IMR-90 (cell line): ENCODE results near the gene DDHD1. TPM values are rescaled to one million over a fixed set of nuclear protein-coding genes. Genes with fewer than 3 reads are reported as not detected.

ENCODE experiments used
- ATAC-seq: fragments of 200-7000 bp; cut with Tn5 transposase; 2 replicates; pipeline ENCODE4 v1.9.1; 2020; ENCODE audit warnings: low read depth, mild to moderate bottlenecking, moderate library complexity
- BruUV-seq: library from RNA; stranded (reverse); fragments of 400-500 nt; replicated peaks from 2 replicates; lab custom pipeline; 2021; lab: Mats Ljungman, UMichigan
- CTCF ChIA-PET: fragments of 300-600 bp; formaldehyde crosslinking; extraction: SDS; loops from one replicate; lab custom pipeline; 2021; ENCODE audit warnings: antibody characterized with exemption; lab: Yijun Ruan, JAX
- POLR2A ChIA-PET: fragments of 300-600 bp; sonication (Branson Sonifier 250); formaldehyde crosslinking; loops from one replicate; lab custom pipeline; 2022; ENCODE audit warnings: antibody characterized with exemption; ENCODE audit not compliant: unreplicated experiment; lab: Charles Lee
- DNase-seq: peaks from one replicate; pipeline ENCODE4 v3.0.0; 2013
- H2AFZ ChIP-seq: replicated peaks from 2 replicates; pipeline ENCODE3; 2013; ENCODE audit warnings: low read length, mild to moderate bottlenecking; ENCODE audit not compliant: poor library complexity
- H2AK5ac ChIP-seq: 2 replicates; pipeline ENCODE4 v1.6.1; 2013; ENCODE audit warnings: low read depth, low read length, inconsistent platforms
- H2AK9ac ChIP-seq: replicated peaks from 2 replicates; pipeline ENCODE3; 2013; ENCODE audit warnings: mild to moderate bottlenecking, low read depth, low read length, moderate library complexity; ENCODE audit not compliant: poor library complexity
- H2BK120ac ChIP-seq: 2 replicates; pipeline ENCODE4 v1.6.1; 2013; ENCODE audit warnings: low read depth, low read length, inconsistent platforms
- H2BK15ac ChIP-seq: 3 replicates; pipeline ENCODE4 v1.6.1; 2013; ENCODE audit warnings: low read depth, low read length, inconsistent platforms
- H2BK20ac ChIP-seq: 2 replicates; pipeline ENCODE4 v1.6.1; 2013; ENCODE audit warnings: low read depth, mild to moderate bottlenecking, inconsistent platforms, low read length, moderate library complexity
- H2BK5ac ChIP-seq: 2 replicates; pipeline ENCODE4 v1.6.1; 2013; ENCODE audit warnings: mild to moderate bottlenecking, low read depth, low read length, inconsistent platforms; ENCODE audit not compliant: poor library complexity, severe bottlenecking
- H3K14ac ChIP-seq: replicated peaks from 2 replicates; pipeline ENCODE4 v1.6.1; 2013; ENCODE audit warnings: low read depth, low read length, inconsistent platforms
- H3K18ac ChIP-seq: 2 replicates; pipeline ENCODE4 v1.6.1; 2013; ENCODE audit warnings: low read depth, low read length, control low read depth
- H3K23ac ChIP-seq: 2 replicates; pipeline ENCODE4 v1.6.1; 2013; ENCODE audit warnings: low read depth, low read length, inconsistent platforms
- H3K27ac ChIP-seq: 2 replicates; pipeline ENCODE4 v1.5.1; 2013; ENCODE audit warnings: mild to moderate bottlenecking, control low read depth, low read length; ENCODE audit not compliant: insufficient read depth
- H3K27me3 ChIP-seq: 2 replicates; pipeline ENCODE4 v1.6.1; 2013; ENCODE audit warnings: low read length; ENCODE audit not compliant: control insufficient read depth, insufficient read depth
- H3K36me3 ChIP-seq: 2 replicates; pipeline ENCODE4 v1.6.1; 2013; ENCODE audit warnings: low read length, mixed read lengths; ENCODE audit not compliant: control insufficient read depth, insufficient read depth
- H3K4ac ChIP-seq: 2 replicates; pipeline ENCODE4 v1.6.1; 2013; ENCODE audit warnings: low read depth, low read length, inconsistent platforms
- H3K4me1 ChIP-seq: 2 replicates; pipeline ENCODE4 v1.6.1; 2013; ENCODE audit warnings: low read length, mixed read lengths; ENCODE audit not compliant: control insufficient read depth, insufficient read depth
- H3K4me2 ChIP-seq: 2 replicates; pipeline ENCODE4 v1.6.1; 2013; ENCODE audit warnings: low read depth, mild to moderate bottlenecking, control low read depth, low read length, moderate library complexity
- H3K4me3 ChIP-seq: 2 replicates; pipeline ENCODE4 v1.5.1; 2013; ENCODE audit warnings: low read depth, mild to moderate bottlenecking, control low read depth, low read length, moderate library complexity; ENCODE audit not compliant: insufficient read depth
- H3K56ac ChIP-seq: 2 replicates; pipeline ENCODE4 v1.6.1; 2013; ENCODE audit warnings: low read length, inconsistent platforms; ENCODE audit not compliant: insufficient read depth; ENCODE audit errors: extremely low read depth
- H3K79me1 ChIP-seq, 2 experiments: 2 replicates each; pipeline ENCODE4 v1.6.1; 2013; ENCODE audit warnings: low read length in 2 of 2, inconsistent platforms in 1 of 2, low read depth in 1 of 2
- H3K9ac ChIP-seq: 2 replicates; pipeline ENCODE4 v1.6.1; 2013; ENCODE audit warnings: low read depth, low read length, control low read depth
- H3K9me1 ChIP-seq: 2 replicates; pipeline ENCODE4 v1.6.1; 2013; ENCODE audit warnings: low read length, inconsistent platforms; ENCODE audit not compliant: insufficient read depth
- H3K9me3 ChIP-seq: 2 replicates; pipeline ENCODE4 v1.6.1; 2013; ENCODE audit warnings: low read length; ENCODE audit not compliant: control insufficient read depth, insufficient read depth
- H4K20me1 ChIP-seq: 2 replicates; pipeline ENCODE4 v1.6.1; 2013; ENCODE audit warnings: low read length, inconsistent platforms; ENCODE audit not compliant: insufficient read depth
- H4K5ac ChIP-seq: 2 replicates; pipeline ENCODE4 v1.6.1; 2013; ENCODE audit warnings: mild to moderate bottlenecking, low read depth, low read length, control low read depth
- H4K8ac ChIP-seq, 2 experiments: 2 replicates each; pipeline ENCODE4 v1.6.1; 2013; ENCODE audit warnings: low read depth in 2 of 2, low read length in 2 of 2, control low read depth in 1 of 2, inconsistent platforms in 1 of 2
- H4K91ac ChIP-seq: 2 replicates; pipeline ENCODE4 v1.6.1; 2013; ENCODE audit warnings: low read depth, low read length, inconsistent platforms; ENCODE audit not compliant: insufficient read depth
- BHLHE40 ChIP-seq: fragments of 150-350 bp; IDR thresholded peaks from 2 replicates; pipeline ENCODE4 v1.6.1; 2016; ENCODE audit warnings: mild to moderate bottlenecking, low read depth, low read length
- CEBPB ChIP-seq: IDR thresholded peaks from 2 replicates; pipeline ENCODE4 v1.6.1; 2012; ENCODE audit warnings: low read depth, low read length, improper control_type of control experiment
- CHD1 ChIP-seq: IDR thresholded peaks from 2 replicates; pipeline ENCODE4 v1.6.1; 2012; ENCODE audit warnings: low read depth, low read length, improper control_type of control experiment
- FOS ChIP-seq: fragments of 150-350 bp; IDR thresholded peaks from 2 replicates; pipeline ENCODE4 v1.6.1; 2016; ENCODE audit warnings: low read depth, low read length
- MAFK ChIP-seq: IDR thresholded peaks from 2 replicates; pipeline ENCODE4 v1.6.1; 2012; ENCODE audit warnings: low read depth, low read length, improper control_type of control experiment
- MAZ ChIP-seq: IDR thresholded peaks from 2 replicates; pipeline ENCODE4 v1.6.1; 2012; ENCODE audit warnings: low read depth, mild to moderate bottlenecking, low read length, improper control_type of control experiment, moderate library complexity, borderline replicate concordance
- MXI1 ChIP-seq: IDR thresholded peaks from 2 replicates; pipeline ENCODE4 v1.6.1; 2012; ENCODE audit warnings: low read depth, mild to moderate bottlenecking, low read length, moderate library complexity, borderline replicate concordance
- NFE2L2 ChIP-seq: fragments of 150-350 bp; IDR thresholded peaks from 2 replicates; pipeline ENCODE4 v1.6.1; 2016; ENCODE audit warnings: low read depth, mild to moderate bottlenecking, low read length
- POLR2A ChIP-seq: IDR thresholded peaks from 2 replicates; pipeline ENCODE4 v1.6.1; 2012; ENCODE audit warnings: mild to moderate bottlenecking, low read depth, low read length
- RAD21 ChIP-seq: IDR thresholded peaks from 2 replicates; pipeline ENCODE4 v1.6.1; 2012; ENCODE audit warnings: low read length, improper control_type of control experiment
- RCOR1 ChIP-seq: IDR thresholded peaks from 2 replicates; pipeline ENCODE4 v1.6.1; 2012; ENCODE audit warnings: mild to moderate bottlenecking, low read length, improper control_type of control experiment; ENCODE audit not compliant: insufficient replicate concordance
- RFX5 ChIP-seq: IDR thresholded peaks from 2 replicates; pipeline ENCODE4 v1.8.0; 2012; ENCODE audit warnings: low read depth, mild to moderate bottlenecking, low read length, moderate library complexity
- SMC3 ChIP-seq: fragments of 150-350 bp; IDR thresholded peaks from 2 replicates; pipeline ENCODE4 v1.6.1; 2016; ENCODE audit warnings: low read depth, mild to moderate bottlenecking, antibody characterized with exemption, low read length, moderate library complexity
- WGBS, 2 experiments: methylation state at CpG; one replicate each; pipeline versions ENCODE4 v1.1.5 to v1.1.7; 2013; ENCODE audit warnings: missing lambda C conversion rate in 2 of 2; ENCODE audit not compliant: insufficient read length in 1 of 2; ENCODE audit errors: extremely low coverage in 2 of 2; 5-methylcytosine and 5-hydroxymethylcytosine counted together
- dilution Hi-C: fragments of 300-500 bp; cut with HindIII; formaldehyde crosslinking; loops from one replicate; pipeline ENCODE4 v1.14.3; 2018; ENCODE audit warnings: low sequenced_read_pairs; ENCODE audit not compliant: unreplicated experiment
- in situ Hi-C: fragments of 300-500 bp; cut with MboI; formaldehyde crosslinking; loops from 3 replicates; pipeline ENCODE4 v1.14.3; 2019; ENCODE audit warnings: low sequenced_read_pairs, inconsistent platforms, mixed read lengths
- intact Hi-C: fragments of 100-400 bp; cut with micrococcal nuclease; formaldehyde crosslinking; loops from 2 replicates; pipeline ENCODE4 v1.10.0; 2022
- polyA plus RNA-seq, 3 experiments: library from polyadenylated mRNA; depleted of rRNA; stranded (reverse); fragments of >200 nt; gene quantifications; 2 replicates each; pipeline ENCODE4 v1.2.3, GENCODE V29; 2012; ENCODE audit warnings: low replicate concordance in 1 of 3
- total RNA-seq: library from RNA; depleted of rRNA; stranded (reverse); fragments of >200 nt; gene quantifications from 2 replicates; pipeline ENCODE4 v1.2.3, GENCODE V29; 2012
- TF ChIP-seq, protein P1 (sequence below): fragments of 150-350 bp; IDR thresholded peaks from 2 replicates; pipeline ENCODE4 v1.6.1; 2016; ENCODE audit warnings: low read depth, mild to moderate bottlenecking, low read length, moderate library complexity, borderline replicate concordance
- TF ChIP-seq, protein P2 (sequence below): fragments of 150-350 bp; IDR thresholded peaks from 2 replicates; pipeline ENCODE4 v1.6.1; 2017; ENCODE audit warnings: mild to moderate bottlenecking, antibody characterized with exemption, low read length, low read depth
- TF ChIP-seq, protein P3 (sequence below): conservative IDR thresholded peaks from 2 replicates; pipeline ENCODE4 v1.5.1; 2012; ENCODE audit warnings: mild to moderate bottlenecking, low read depth, low read length, improper control_type of control experiment

The DDHD1 gene
- total and polyA plus RNA-seq, 2 of the 4 experiments (the other 2 are of a cell fraction): 4.5 to 9.0 TPM

DNA sequence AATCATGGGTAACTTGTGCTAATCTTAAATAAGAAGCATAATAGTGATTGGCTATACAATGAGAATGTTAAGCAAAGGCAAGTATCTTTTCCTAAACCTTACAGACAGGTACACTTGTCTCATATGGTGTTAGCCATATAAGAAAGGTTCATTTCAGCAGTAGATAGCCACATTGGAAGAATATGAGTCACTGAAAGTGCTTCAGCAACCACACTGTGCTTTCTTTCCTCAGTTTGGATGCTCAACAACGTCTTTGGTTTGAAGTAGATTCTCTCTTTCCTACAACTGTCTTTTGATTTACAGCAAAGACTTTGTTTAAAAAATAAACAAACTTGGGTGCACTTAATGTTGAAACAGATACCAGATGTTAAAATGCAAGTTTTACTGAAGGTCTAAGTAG is 8.9 kb downstream of the DDHD1 start:
- H3K56ac ChIP-seq: no peak overlapping the region
- no CpG with 5 or more reads among the region's 1 CpG for WGBS, 2 experiments
- no peak overlapping the region for H3K27ac ChIP-seq
- no peak overlapping the region for H3K23ac ChIP-seq
- no peak overlapping the region for H3K4me2 ChIP-seq
- in situ Hi-C loops: no loop called here
- H2AK9ac ChIP-seq: no peak overlapping the region
- no peak overlapping the region for H3K4me3 ChIP-seq
- no peak overlapping the region for H3K14ac ChIP-seq
- H2BK20ac ChIP-seq: no peak overlapping the region
- no peak overlapping the region for H3K4ac ChIP-seq
- H3K79me1 ChIP-seq: peaks cover 19 to 40% of the 10 kb centered on the region in 2 experiments
- CTCF ChIA-PET: no interaction called here
- no peaks in the 10 kb centered on the region for H3K9me1 ChIP-seq
- peaks cover 15% of the 10 kb centered on the region for H3K9me3 ChIP-seq
- H4K8ac ChIP-seq: no peak overlapping the region
- dilution Hi-C loops: no loop called here
- no peak overlapping the region for H2AFZ ChIP-seq
- no peak overlapping the region for H3K9ac ChIP-seq
- ATAC-seq (no peak; the same call in 1 of the 2 replicates), DNase-seq (peak; percentile 39)
- BruUV-seq: no TSS peak
- H2BK5ac ChIP-seq: no peak overlapping the region
- H4K5ac ChIP-seq: no peak overlapping the region
- H3K27me3 ChIP-seq: no peaks in the 10 kb centered on the region
- no peak overlapping the region for H2AK5ac ChIP-seq
- H4K20me1 ChIP-seq: no peaks in the 10 kb centered on the region; the same call in 1 of the 2 replicates
- intact Hi-C loops: no loop called here
- no peak overlapping the region for H3K18ac ChIP-seq
- POLR2A ChIA-PET: no interaction called here
- H3K4me1 ChIP-seq: no peaks in the 10 kb centered on the region
- no peak overlapping the region for H2BK15ac ChIP-seq
- no peak overlapping the region for H4K91ac ChIP-seq
- TF ChIP-seq NFE2L2 (no peak), RAD21 (no peak), RFX5 (no peak), BHLHE40 (no peak), SMC3 (no peak), FOS (no peak), POLR2A (no peak), MAZ (no peak), RCOR1 (no peak), CEBPB (no peak), MXI1 (no peak), CHD1 (no peak), MAFK (no peak)
- TF ChIP-seq, protein P1, sequence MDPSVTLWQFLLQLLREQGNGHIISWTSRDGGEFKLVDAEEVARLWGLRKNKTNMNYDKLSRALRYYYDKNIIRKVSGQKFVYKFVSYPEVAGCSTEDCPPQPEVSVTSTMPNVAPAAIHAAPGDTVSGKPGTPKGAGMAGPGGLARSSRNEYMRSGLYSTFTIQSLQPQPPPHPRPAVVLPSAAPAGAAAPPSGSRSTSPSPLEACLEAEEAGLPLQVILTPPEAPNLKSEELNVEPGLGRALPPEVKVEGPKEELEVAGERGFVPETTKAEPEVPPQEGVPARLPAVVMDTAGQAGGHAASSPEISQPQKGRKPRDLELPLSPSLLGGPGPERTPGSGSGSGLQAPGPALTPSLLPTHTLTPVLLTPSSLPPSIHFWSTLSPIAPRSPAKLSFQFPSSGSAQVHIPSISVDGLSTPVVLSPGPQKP: no peak
- TF ChIP-seq, protein P2, sequence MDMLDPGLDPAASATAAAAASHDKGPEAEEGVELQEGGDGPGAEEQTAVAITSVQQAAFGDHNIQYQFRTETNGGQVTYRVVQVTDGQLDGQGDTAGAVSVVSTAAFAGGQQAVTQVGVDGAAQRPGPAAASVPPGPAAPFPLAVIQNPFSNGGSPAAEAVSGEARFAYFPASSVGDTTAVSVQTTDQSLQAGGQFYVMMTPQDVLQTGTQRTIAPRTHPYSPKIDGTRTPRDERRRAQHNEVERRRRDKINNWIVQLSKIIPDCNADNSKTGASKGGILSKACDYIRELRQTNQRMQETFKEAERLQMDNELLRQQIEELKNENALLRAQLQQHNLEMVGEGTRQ: no peak
- TF ChIP-seq, protein P3, sequence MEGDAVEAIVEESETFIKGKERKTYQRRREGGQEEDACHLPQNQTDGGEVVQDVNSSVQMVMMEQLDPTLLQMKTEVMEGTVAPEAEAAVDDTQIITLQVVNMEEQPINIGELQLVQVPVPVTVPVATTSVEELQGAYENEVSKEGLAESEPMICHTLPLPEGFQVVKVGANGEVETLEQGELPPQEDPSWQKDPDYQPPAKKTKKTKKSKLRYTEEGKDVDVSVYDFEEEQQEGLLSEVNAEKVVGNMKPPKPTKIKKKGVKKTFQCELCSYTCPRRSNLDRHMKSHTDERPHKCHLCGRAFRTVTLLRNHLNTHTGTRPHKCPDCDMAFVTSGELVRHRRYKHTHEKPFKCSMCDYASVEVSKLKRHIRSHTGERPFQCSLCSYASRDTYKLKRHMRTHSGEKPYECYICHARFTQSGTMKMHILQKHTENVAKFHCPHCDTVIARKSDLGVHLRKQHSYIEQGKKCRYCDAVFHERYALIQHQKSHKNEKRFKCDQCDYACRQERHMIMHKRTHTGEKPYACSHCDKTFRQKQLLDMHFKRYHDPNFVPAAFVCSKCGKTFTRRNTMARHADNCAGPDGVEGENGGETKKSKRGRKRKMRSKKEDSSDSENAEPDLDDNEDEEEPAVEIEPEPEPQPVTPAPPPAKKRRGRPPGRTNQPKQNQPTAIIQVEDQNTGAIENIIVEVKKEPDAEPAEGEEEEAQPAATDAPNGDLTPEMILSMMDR: no peak
- no peak overlapping the region for H2BK120ac ChIP-seq
- H3K36me3 ChIP-seq: no peaks in the 10 kb centered on the region
